ENCODE data around the gene ATP6V0A4.
A peak's percentile ranks its signal among the peaks of the same experiment; 100 is the strongest.
"Not testable (repeated sequence)": the region's sequence is repeated elsewhere in the genome, so short reads cannot be mapped to it uniquely, and the experiment has no call there.

The ATP6V0A4 gene

GRCh38 chr7:138697535-138698182 is 100.3 kb downstream of the ATP6V0A4 start:
- H3K4me3 ChIP-seq (ENCODE audit: low read depth, low read length): no peak overlapping the region
- no peak for DNase-seq (ENCODE audit: low read depth)
- TF ChIP-seq CTCF (IDR thresholded peaks at IDR 0.05; ENCODE audit: insufficient read depth, low read depth, low read length, missing control alignments): no peak

- H3K4me3 ChIP-seq (ENCODE audit: low read depth, low read length); DNase-seq (ENCODE audit: low read depth): not testable (repeated sequence)
Measured at GRCh38 chr7:138695776-138696175, 102.2 kb downstream of the ATP6V0A4 start.

- no peak for DNase-seq (ENCODE audit: low read depth)
- no peak for TF ChIP-seq CTCF (IDR thresholded peaks at IDR 0.05; ENCODE audit: insufficient read depth, low read depth, low read length, missing control alignments)
- H3K4me3 ChIP-seq (ENCODE audit: low read depth, low read length): no peak overlapping the region
Measured at GRCh38 chr7:138695106-138695505, 102.9 kb downstream of the ATP6V0A4 start.

- DNase-seq (ENCODE audit: low read depth): no peak
- no peak for TF ChIP-seq CTCF (IDR thresholded peaks at IDR 0.05; ENCODE audit: insufficient read depth, low read depth, low read length, missing control alignments)
- no peak overlapping the region for H3K4me3 ChIP-seq (ENCODE audit: low read depth, low read length)
Measured at GRCh38 chr7:138691178-138691577, 106.8 kb downstream of the ATP6V0A4 start.

- no peak for TF ChIP-seq CTCF (IDR thresholded peaks at IDR 0.05; ENCODE audit: insufficient read depth, low read depth, low read length, missing control alignments)
- no peak overlapping the region for H3K4me3 ChIP-seq (ENCODE audit: low read depth, low read length)
- no peak for DNase-seq (ENCODE audit: low read depth)
Measured at GRCh38 chr7:138690495-138690894, 107.5 kb downstream of the ATP6V0A4 start.

GRCh38 chr7:138688037-138688436 is 110.0 kb downstream of the ATP6V0A4 start:
- peak; percentile 14 for DNase-seq (ENCODE audit: low read depth)
- H3K4me3 ChIP-seq (ENCODE audit: low read depth, low read length): not testable (repeated sequence)

- TF ChIP-seq CTCF (IDR thresholded peaks at IDR 0.05; ENCODE audit: insufficient read depth, low read depth, low read length, missing control alignments): no peak
- H3K4me3 ChIP-seq (ENCODE audit: low read depth, low read length): no peak overlapping the region
- DNase-seq (ENCODE audit: low read depth): no peak
Measured at GRCh38 chr7:138684340-138684739, 113.7 kb downstream of the ATP6V0A4 start.

- no peak for DNase-seq (ENCODE audit: low read depth)
- no peak overlapping the region for H3K4me3 ChIP-seq (ENCODE audit: low read depth, low read length)
- TF ChIP-seq CTCF (IDR thresholded peaks at IDR 0.05; ENCODE audit: insufficient read depth, low read depth, low read length, missing control alignments): no peak
Measured at GRCh38 chr7:138679793-138680192, 118.2 kb downstream of the ATP6V0A4 start.

All from GM12865 (cell line).